GM18517 (cell line): ENCODE results near the gene KCNMB4.
A peak's percentile ranks its signal among the peaks of the same experiment; 100 is the strongest.

Source experiments
- ATAC-seq: cut with Tn5 transposase; IDR thresholded peaks from one replicate; pipeline ENCODE4 v1.9.1; 2021; ENCODE audit warnings: mild to moderate bottlenecking, moderate library complexity; ENCODE audit not compliant: unreplicated experiment

Gene KCNMB4

GRCh38 chr12:70430400-70430799, 64.3 kb downstream of the KCNMB4 start:
- ATAC-seq, result no peak

- no peak for ATAC-seq
These were observed 70.7 kb downstream of the KCNMB4 start for GRCh38 chr12:70436836-70437235.

- no peak for ATAC-seq
These were observed 77.1 kb downstream of the KCNMB4 start for GRCh38 chr12:70443062-70443673.

GRCh38 chr12:70444903-70445302, 78.8 kb downstream of the KCNMB4 start:
- no peak for ATAC-seq

- no peak for ATAC-seq
These were observed 82.3 kb downstream of the KCNMB4 start for GRCh38 chr12:70448371-70448770.

- no peak for ATAC-seq
These were observed 83.1 kb downstream of the KCNMB4 start for GRCh38 chr12:70449074-70449752.

GRCh38 chr12:70449753-70450341, 83.8 kb downstream of the KCNMB4 start:
- ATAC-seq, result no peak

- ATAC-seq, result no peak
These were observed 85.4 kb downstream of the KCNMB4 start for GRCh38 chr12:70451528-70451927.

- no peak for ATAC-seq
These were observed 90.9 kb downstream of the KCNMB4 start for GRCh38 chr12:70456953-70457352.

GRCh38 chr12:70459786-70460185, 93.7 kb downstream of the KCNMB4 start:
- peak; percentile 69 for ATAC-seq

- no peak for ATAC-seq
These were observed 97.9 kb downstream of the KCNMB4 start for GRCh38 chr12:70463997-70464396.

- no peak for ATAC-seq
These were observed 100.7 kb downstream of the KCNMB4 start for GRCh38 chr12:70466753-70467152.

- no peak for ATAC-seq
These were observed 101.4 kb downstream of the KCNMB4 start for GRCh38 chr12:70467476-70467875.

GRCh38 chr12:70467918-70468733, 102.0 kb downstream of the KCNMB4 start:
- ATAC-seq, result no peak

GRCh38 chr12:70468741-70469140, 102.7 kb downstream of the KCNMB4 start:
- no peak for ATAC-seq

GRCh38 chr12:70469221-70469820, 103.2 kb downstream of the KCNMB4 start:
- no peak for ATAC-seq

- no peak for ATAC-seq
These were observed 116.7 kb downstream of the KCNMB4 start for GRCh38 chr12:70482764-70483163.
